Prostate gland (tissue), 2 donors: ENCODE measurements around the gene DUS2.

Source experiments
- CTCF ChIP-seq, 4 experiments: fragments of 200-600 bp in 2 of 4; fragments of 450-650 bp in 2 of 4; sonication (generic) in 2 of 4; IDR thresholded peaks; 1 replicate in 3 of 4; 2 replicates in 1 of 4; pipeline ENCODE4 v1.5.1; 2016 to 2019; ENCODE audit warnings: antibody characterized with exemption in 4 of 4, mild to moderate bottlenecking in 2 of 4, moderate library complexity in 2 of 4
- POLR2A ChIP-seq: fragments of 450-650 bp; IDR thresholded peaks from one replicate; pipeline ENCODE4 v1.6.1; 2016; ENCODE audit warnings: antibody characterized with exemption, mild to moderate bottlenecking
- POLR2AphosphoS5 ChIP-seq: sonication (generic); formaldehyde crosslinking; IDR thresholded peaks from one replicate; pipeline ENCODE4 v1.6.1; 2017; ENCODE audit warnings: antibody characterized with exemption

- TF ChIP-seq POLR2A (no peak), CTCF (IDR thresholded peaks at IDR 0.05) (no peak), POLR2AphosphoS5 (no peak)
Measured at GRCh38 chr16:68005786-68006286, 17.2 kb upstream of the DUS2 start.
